ENCODE data around the gene MLYCD. TPM values are rescaled to one million over a fixed set of nuclear protein-coding genes. Genes with fewer than 3 reads are reported as not detected.
"Not testable (repeated sequence)": the region's sequence is repeated elsewhere in the genome, so short reads cannot be mapped to it uniquely, and the experiment has no call there.

MLYCD gene
- total RNA-seq, 1 donor from 2014 or later = 50.4 TPM

- Histone ChIP-seq H3K9me3 (replicated peaks) (no peaks in the 10 kb centered on the region), H3K4me3 (no peak overlapping the region), H3K27me3 (ENCODE audit: low read depth) (no peaks in the 10 kb centered on the region), H3K36me3 (no peaks in the 10 kb centered on the region), H3K4me1 (peaks cover 11% of the 10 kb centered on the region), H3K27ac (replicated peaks) (no peak overlapping the region)
- DNase-seq = no peak
- intact Hi-C loops (cut with micrococcal nuclease) = no loop called here
- TF ChIP-seq CTCF (IDR thresholded peaks at IDR 0.05; ENCODE audit: borderline replicate concordance) = no peak
These were observed 48.1 kb downstream of the MLYCD start for GRCh38 chr16:83946781-83947566.

- Histone ChIP-seq H3K4me3 (no peak overlapping the region), H3K27ac (replicated peaks) (no peak overlapping the region), H3K9me3 (replicated peaks) (no peaks in the 10 kb centered on the region), H3K4me1 (peaks cover 17% of the 10 kb centered on the region), H3K36me3 (no peaks in the 10 kb centered on the region), H3K27me3 (ENCODE audit: low read depth) (no peaks in the 10 kb centered on the region)
- DNase-seq = no peak
- TF ChIP-seq CTCF (IDR thresholded peaks at IDR 0.05; ENCODE audit: borderline replicate concordance) = no peak
- intact Hi-C loops (cut with micrococcal nuclease) = no loop called here
These were observed 48.8 kb downstream of the MLYCD start for GRCh38 chr16:83947642-83948234.

- no peaks in the 10 kb centered on the region for H3K27me3 ChIP-seq (ENCODE audit: low read depth)
- intact Hi-C loops (cut with micrococcal nuclease) = no loop called here
These were observed 50.2 kb downstream of the MLYCD start for GRCh38 chr16:83948914-83949723.

GRCh38 chr16:83949724-83950001, 50.7 kb downstream of the MLYCD start:
- Histone ChIP-seq H3K27me3 (ENCODE audit: low read depth) (no peaks in the 10 kb centered on the region), H3K36me3 (no peaks in the 10 kb centered on the region), H3K4me1 (peaks cover 26% of the 10 kb centered on the region), H3K27ac (replicated peaks) (no peak overlapping the region), H3K9me3 (replicated peaks) (no peaks in the 10 kb centered on the region), H3K4me3 (no peak overlapping the region)
- no peak for DNase-seq
- no peak for TF ChIP-seq CTCF (IDR thresholded peaks at IDR 0.05; ENCODE audit: borderline replicate concordance)
- intact Hi-C loops (cut with micrococcal nuclease) = loop anchor here (10.0 kb wide), 1 partner anchor 235 kb away; the partner anchor contains the start of gene TAF1C

More at GRCh38 chr16:83948914-83949723, 50.2 kb downstream of the MLYCD start:
- Histone ChIP-seq H3K36me3 (no peaks in the 10 kb centered on the region), H3K9me3 (replicated peaks) (no peaks in the 10 kb centered on the region), H3K4me1 (peaks cover 21% of the 10 kb centered on the region), H3K4me3 (no peak overlapping the region), H3K27ac (replicated peaks) (no peak overlapping the region)
- TF ChIP-seq CTCF (IDR thresholded peaks at IDR 0.05; ENCODE audit: borderline replicate concordance) = no peak
- no peak for DNase-seq

- intact Hi-C loops (cut with micrococcal nuclease) = loop anchor here (10.0 kb wide), 1 partner anchor 234 kb away; the partner anchor contains the start of gene TAF1C
These were observed 52.0 kb downstream of the MLYCD start for GRCh38 chr16:83950862-83951399.

More at GRCh38 chr16:83950862-83951399, 52.0 kb downstream of the MLYCD start:
- H3K36me3 ChIP-seq; DNase-seq; H3K27me3 ChIP-seq (ENCODE audit: low read depth); H3K4me3 ChIP-seq; H3K27ac ChIP-seq (replicated peaks); H3K9me3 ChIP-seq (replicated peaks): not testable (repeated sequence)
- H3K4me1 ChIP-seq = peaks cover 39% of the 10 kb centered on the region
